NK-92 (cell line): ENCODE measurements around the gene NKD2.

Experiments
- DNase-seq: peaks from one replicate; lab custom pipeline; 2025; ENCODE audit not compliant: unreplicated experiment; lab: John Stamatoyannopoulos, UW

NKD2 gene

GRCh38 chr5:1041225-1042143 lies 32.9 kb downstream of the NKD2 start:
- DNase-seq = no peak

- DNase-seq = no peak
Observed at GRCh38 chr5:1042626-1043025, 34.0 kb downstream of the NKD2 start.

GRCh38 chr5:1043327-1043726 lies 34.7 kb downstream of the NKD2 start:
- no peak for DNase-seq

- no peak for DNase-seq
Observed at GRCh38 chr5:1044117-1044516, 35.5 kb downstream of the NKD2 start.

GRCh38 chr5:1045960-1046560 lies 37.5 kb downstream of the NKD2 start:
- no peak for DNase-seq

GRCh38 chr5:1047332-1047965 lies 38.8 kb downstream of the NKD2 start:
- DNase-seq = no peak

GRCh38 chr5:1048162-1048721 lies 39.6 kb downstream of the NKD2 start:
- no peak for DNase-seq

GRCh38 chr5:1048861-1049838 lies 40.5 kb downstream of the NKD2 start:
- no peak for DNase-seq

GRCh38 chr5:1050423-1051365 lies 42.1 kb downstream of the NKD2 start:
- no peak for DNase-seq

- DNase-seq = no peak
Observed at GRCh38 chr5:1051366-1051720, 42.7 kb downstream of the NKD2 start.

- no peak for DNase-seq
Observed at GRCh38 chr5:1052076-1052475, 43.5 kb downstream of the NKD2 start.

- DNase-seq = no peak
Observed at GRCh38 chr5:1052641-1053390, 44.2 kb downstream of the NKD2 start.

GRCh38 chr5:1053391-1054017 lies 44.9 kb downstream of the NKD2 start:
- no peak for DNase-seq

GRCh38 chr5:1054018-1054798 lies 45.6 kb downstream of the NKD2 start:
- no peak for DNase-seq

- DNase-seq = no peak
Observed at GRCh38 chr5:1054799-1055775, 46.5 kb downstream of the NKD2 start.

GRCh38 chr5:1055896-1056610 lies 47.5 kb downstream of the NKD2 start:
- DNase-seq = no peak
